CD14-positive monocyte (primary cell): ENCODE data around the gene GPR34. TPM values are rescaled to one million over a fixed set of nuclear protein-coding genes. Genes with fewer than 3 reads are reported as not detected.

Experiments
- DNase-seq, 3 donors: peaks; one replicate each; pipeline ENCODE4 v3.0.0-alpha.2; 2011 to 2022
- H2AFZ ChIP-seq: 2 replicates; pipeline ENCODE4 v1.6.0; 2012; ENCODE audit warnings: mild to moderate bottlenecking, low read depth, low read length, inconsistent platforms; ENCODE audit not compliant: insufficient read depth, poor library complexity, severe bottlenecking
- H3K27ac ChIP-seq, 2 donors: 1 replicate in 1 of 2; 2 replicates in 1 of 2; pipeline ENCODE4 v1.5.1; 2012 to 2013; ENCODE audit warnings: low read length in 2 of 2, control low read depth in 1 of 2, inconsistent platforms in 1 of 2, low read depth in 1 of 2, mild to moderate bottlenecking in 1 of 2
- H3K27me3 ChIP-seq, 2 donors: one replicate each; pipeline versions ENCODE4 v1.6.0 to v1.6.1; 2011 to 2013; ENCODE audit warnings: low read length in 2 of 2; ENCODE audit not compliant: control insufficient read depth in 2 of 2, insufficient read depth in 2 of 2
- H3K36me3 ChIP-seq, 2 donors: replicated peaks in 1 of 2; 1 replicate in 1 of 2; 2 replicates in 1 of 2; pipeline versions ENCODE4 v1.5.1 to v1.6.1; 2012 to 2013; ENCODE audit warnings: low read length in 2 of 2, control low read depth in 1 of 2, inconsistent platforms in 1 of 2, mild to moderate bottlenecking in 1 of 2; ENCODE audit not compliant: insufficient read depth in 2 of 2, control insufficient read depth in 1 of 2
- H3K4me1 ChIP-seq, 2 donors: 1 replicate in 1 of 2; 2 replicates in 1 of 2; pipeline versions ENCODE4 v1.5.1 to v1.6.1; 2012 to 2013; ENCODE audit warnings: low read length in 2 of 2, control low read depth in 1 of 2, inconsistent platforms in 1 of 2, mild to moderate bottlenecking in 1 of 2, moderate library complexity in 1 of 2; ENCODE audit not compliant: insufficient read depth in 2 of 2, control insufficient read depth in 1 of 2
- H3K4me2 ChIP-seq: replicated peaks from 2 replicates; pipeline ENCODE3; 2012; ENCODE audit warnings: low read length, moderate library complexity, mild to moderate bottlenecking; ENCODE audit not compliant: poor library complexity, severe bottlenecking; ENCODE audit errors: extremely low read depth
- H3K4me3 ChIP-seq, 3 experiments: fragments of 200-600 bp in 1 of 3; sonication (generic) in 1 of 3; replicated peaks in 1 of 3; 1 replicate in 2 of 3; 2 replicates in 1 of 3; pipeline ENCODE4 v1.5.1; 2011 to 2013; ENCODE audit warnings: low read length in 3 of 3, mild to moderate bottlenecking in 3 of 3, control low read depth in 2 of 3, low read depth in 2 of 3, inconsistent platforms in 1 of 3, moderate library complexity in 1 of 3
- H3K79me2 ChIP-seq: 2 replicates; pipeline ENCODE4 v1.6.0; 2012; ENCODE audit warnings: mild to moderate bottlenecking, control low read depth, inconsistent platforms, low read length, moderate library complexity; ENCODE audit not compliant: insufficient read depth
- H3K9ac ChIP-seq: 2 replicates; pipeline ENCODE4 v1.6.0; 2017; ENCODE audit warnings: low read length, mild to moderate bottlenecking; ENCODE audit not compliant: insufficient read depth, poor library complexity, severe bottlenecking
- H3K9me3 ChIP-seq, 2 donors: replicated peaks in 1 of 2; 1 replicate in 1 of 2; 2 replicates in 1 of 2; pipeline versions ENCODE4 v1.5.1 to v1.6.1; 2012 to 2013; ENCODE audit warnings: low read length in 2 of 2, control low read depth in 1 of 2; ENCODE audit not compliant: control insufficient read depth in 1 of 2, insufficient read depth in 1 of 2
- H4K20me1 ChIP-seq: 2 replicates; pipeline ENCODE4 v1.6.0; 2012; ENCODE audit warnings: mild to moderate bottlenecking, low read length, control low read depth, moderate library complexity; ENCODE audit not compliant: insufficient read depth
- H3K27ac Mint-ChIP-seq, 7 donors: one replicate each; pipeline ENCODE4 v1.8.0; 2020; ENCODE audit warnings: mild to moderate bottlenecking in 7 of 7, mixed read lengths in 7 of 7, moderate library complexity in 6 of 7, inconsistent platforms in 2 of 7
- H3K27me3 Mint-ChIP-seq, 3 donors: one replicate each; pipeline ENCODE4 v1.8.0; 2021 to 2022; ENCODE audit warnings: low read depth in 3 of 3, mild to moderate bottlenecking in 3 of 3, mixed read lengths in 3 of 3, moderate library complexity in 3 of 3, inconsistent platforms in 1 of 3
- H3K36me3 Mint-ChIP-seq, 2 donors: one replicate each; pipeline ENCODE4 v1.8.0; 2020; ENCODE audit warnings: mixed read lengths in 2 of 2, inconsistent platforms in 1 of 2, mild to moderate bottlenecking in 1 of 2
- H3K4me1 Mint-ChIP-seq: one replicate; pipeline ENCODE4 v1.8.0; 2020; ENCODE audit warnings: mild to moderate bottlenecking, mixed read lengths
- H3K4me3 Mint-ChIP-seq, 2 donors: one replicate each; pipeline ENCODE4 v1.8.0; 2020; ENCODE audit warnings: mild to moderate bottlenecking in 2 of 2, mixed read lengths in 2 of 2, moderate library complexity in 1 of 2
- H3K9me3 Mint-ChIP-seq, 7 donors: one replicate each; pipeline ENCODE4 v1.8.0; 2020 to 2022; ENCODE audit warnings: mixed read lengths in 7 of 7, mild to moderate bottlenecking in 6 of 7, moderate library complexity in 6 of 7, inconsistent platforms in 2 of 7
- CTCF ChIP-seq: fragments of 200-600 bp; IDR thresholded peaks from one replicate; pipeline ENCODE4 v1.8.0; 2022; ENCODE audit warnings: antibody characterized with exemption, mild to moderate bottlenecking
- WGBS: methylation state at CpG from one replicate; pipeline ENCODE4 v1.1.5; 2013; ENCODE audit warnings: missing lambda C conversion rate; ENCODE audit not compliant: insufficient coverage; 5-methylcytosine and 5-hydroxymethylcytosine counted together
- intact Hi-C, 2 donors: fragments of 100-400 bp; cut with micrococcal nuclease; formaldehyde crosslinking; loops; one replicate each; pipeline versions ENCODE4 v1.15.0 to v1.15.1; 2023
- polyA plus RNA-seq, 3 donors: library from polyadenylated mRNA; depleted of rRNA in 1 of 3; unstranded in 2 of 3; stranded (reverse) in 1 of 3; fragments of 300-500 nt in 2 of 3; fragments of >200 nt in 1 of 3; fragmentation: Illumina TruSeq in 2 of 3; gene quantifications; 1 replicate in 2 of 3; 2 replicates in 1 of 3; pipeline ENCODE4 v1.2.3, GENCODE V29; 2012 to 2021

Gene GPR34
- polyA plus RNA-seq, 3 donors = 6.1 to 20.3 (median 14.8) TPM

GRCh38 chrX:41695426-41695825 lies 6.7 kb downstream of the GPR34 start:
- Histone ChIP-seq H2AFZ (no peak overlapping the region), H3K36me3 (peaks cover 8 to 13% of the 10 kb centered on the region in 2 donors), H3K27ac (no peak overlapping the region), H3K4me2 (no peak overlapping the region), H4K20me1 (no peaks in the 10 kb centered on the region), H3K79me2 (no peaks in the 10 kb centered on the region), H3K27me3 (no peaks in the 10 kb centered on the region), H3K9me3 (no peaks in the 10 kb centered on the region), H3K4me1 (peaks cover 30 to 38% of the 10 kb centered on the region in 2 donors), H3K9ac (no peak overlapping the region), H3K4me3 (no peak overlapping the region)
- Mint-ChIP-seq H3K9me3 (peaks cover 0 to 2% (median 0%) of the 10 kb centered on the region in 7 donors), H3K27ac (no peak overlapping the region), H3K27me3 (peaks cover 0 to 5% (median 0%) of the 10 kb centered on the region in 3 donors), H3K4me1 (peaks cover 36% of the 10 kb centered on the region), H3K36me3 (peaks cover 9 to 15% of the 10 kb centered on the region in 2 donors), H3K4me3 (no peak overlapping the region)
- TF ChIP-seq CTCF = no peak
- DNase-seq = no peak
- WGBS = 100% methylated on average over 1 of the region's 7 CpGs
- intact Hi-C loops = no loop called here

DNA sequence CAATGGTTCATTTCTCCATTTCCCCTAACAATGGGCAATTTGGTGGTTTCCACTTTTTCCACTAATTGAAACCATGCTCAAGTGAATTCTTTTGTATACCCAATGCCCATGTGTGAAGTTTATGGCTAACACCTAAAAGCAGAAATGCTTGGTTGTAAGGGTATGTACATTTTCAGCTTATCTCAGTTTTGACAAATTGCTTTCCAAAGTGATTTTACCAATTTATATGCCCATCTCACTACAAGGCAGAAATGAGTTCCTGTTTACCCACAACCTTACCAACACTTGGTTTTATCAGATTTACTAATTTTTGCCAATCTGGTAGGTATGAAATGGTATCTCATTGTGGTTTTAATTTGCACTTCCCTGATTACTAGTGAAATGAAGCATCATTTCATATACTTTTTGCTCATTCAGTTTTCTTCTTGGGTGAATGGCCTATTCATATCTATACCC lies 14.8 kb downstream of the GPR34 start:
- H3K27ac ChIP-seq = no peak overlapping the region
- peaks cover 42 to 53% of the 10 kb centered on the region in 2 donors for H3K4me1 ChIP-seq
- H3K4me3 Mint-ChIP-seq = no peak overlapping the region
- no peak overlapping the region for H3K27ac Mint-ChIP-seq
- H3K36me3 ChIP-seq = no peaks in the 10 kb centered on the region
- H3K4me3 ChIP-seq = no peak overlapping the region
- H3K27me3 Mint-ChIP-seq = peaks cover 0 to 3% (median 0%) of the 10 kb centered on the region in 3 donors
- H3K4me2 ChIP-seq = no peak overlapping the region
- peaks cover 42% of the 10 kb centered on the region for H3K4me1 Mint-ChIP-seq
- H4K20me1 ChIP-seq = no peaks in the 10 kb centered on the region
- no peaks in the 10 kb centered on the region for H3K9me3 Mint-ChIP-seq
- H3K27me3 ChIP-seq = no peaks in the 10 kb centered on the region
- H3K36me3 Mint-ChIP-seq = peaks cover 0 to 4% of the 10 kb centered on the region in 2 donors
- H3K9me3 ChIP-seq = no peaks in the 10 kb centered on the region
- H2AFZ ChIP-seq = no peak overlapping the region
- intact Hi-C loops = no loop called here
- TF ChIP-seq CTCF = no peak
- DNase-seq = no peak
- no peak overlapping the region for H3K9ac ChIP-seq
- no peaks in the 10 kb centered on the region for H3K79me2 ChIP-seq
